GM19455 (cell line): ENCODE results near the gene ACSL6.

Experiments
- ATAC-seq: cut with Tn5 transposase; IDR thresholded peaks from one replicate; pipeline ENCODE4 v1.9.1; 2021; ENCODE audit not compliant: unreplicated experiment

ACSL6 gene

GRCh38 chr5:132017316-132017715, 5.9 kb upstream of the ACSL6 start:
- ATAC-seq, result no peak

- ATAC-seq, result no peak
Observed at GRCh38 chr5:132016721-132017250, 5.3 kb upstream of the ACSL6 start.

- ATAC-seq, result no peak
Observed at GRCh38 chr5:132013711-132014110, 2.3 kb upstream of the ACSL6 start.

GRCh38 chr5:132013006-132013689, 1.7 kb upstream of the ACSL6 start:
- ATAC-seq, result no peak

- no peak for ATAC-seq
Observed at GRCh38 chr5:132012371-132013005, 1.0 kb upstream of the ACSL6 start.

GRCh38 chr5:132010989-132011621, 353 bp downstream of the ACSL6 start:
- no peak for ATAC-seq

- no peak for ATAC-seq
Observed at GRCh38 chr5:132010645-132010988, 841 bp downstream of the ACSL6 start.

- no peak for ATAC-seq
Observed at GRCh38 chr5:132009706-132010405, 1.6 kb downstream of the ACSL6 start.

- no peak for ATAC-seq
Observed at GRCh38 chr5:132008961-132009680, 2.3 kb downstream of the ACSL6 start.

- no peak for ATAC-seq
Observed at GRCh38 chr5:132008163-132008473, 3.3 kb downstream of the ACSL6 start.

- peak; percentile 75 for ATAC-seq
Observed at GRCh38 chr5:132007399-132008162, 3.9 kb downstream of the ACSL6 start.

- ATAC-seq, result no peak
Observed at GRCh38 chr5:132006331-132007120, 4.9 kb downstream of the ACSL6 start.

- ATAC-seq, result no peak
Observed at GRCh38 chr5:132005591-132005990, 5.9 kb downstream of the ACSL6 start.

GRCh38 chr5:132003982-132004381, 7.5 kb downstream of the ACSL6 start:
- no peak for ATAC-seq

GRCh38 chr5:132003170-132003744, 8.2 kb downstream of the ACSL6 start:
- ATAC-seq, result no peak

GRCh38 chr5:132002757-132003156, 8.7 kb downstream of the ACSL6 start:
- no peak for ATAC-seq

GRCh38 chr5:132001647-132002561, 9.6 kb downstream of the ACSL6 start:
- no peak for ATAC-seq
